ENCODE data around the gene PIKFYVE. TPM values are rescaled to one million over a fixed set of nuclear protein-coding genes. Genes with fewer than 3 reads are reported as not detected.
A peak's percentile ranks its signal among the peaks of the same experiment; 100 is the strongest.

The PIKFYVE gene
- total RNA-seq, 4 donors from 2014 or later = 10.5 to 25.7 (median 12.5) TPM

GRCh38 chr2:208407667-208408066 lies 141.6 kb downstream of the PIKFYVE start:
- peaks cover 0 to 83% (median 5%) of the 10 kb centered on the region in 4 donors for H3K27me3 ChIP-seq
- intact Hi-C loops (cut with DNase I) = no loop called here
- no peaks in the 10 kb centered on the region for H3K9me3 ChIP-seq
- H3K27ac ChIP-seq = no peak overlapping the region
- H3K4me3 ChIP-seq = no peak overlapping the region
- no peaks in the 10 kb centered on the region for H3K36me3 ChIP-seq
- peaks cover 6 to 15% (median 10%) of the 10 kb centered on the region in 3 donors for H3K4me1 ChIP-seq
- TF ChIP-seq POLR2A (IDR thresholded peaks at IDR 0.05) (no peak), CTCF (IDR thresholded peaks at IDR 0.05) (peak in 3 of 6 experiments; percentile 8 to 38 (median 22))
- DNase-seq = no peak
- 5 to 13% methylated on average over 9 of the region's 9 CpGs for WGBS, 2 donors

Other genes starting within 250 kb of the PIKFYVE start
- 10 to 100 TPM in 1 of 4 donors, 1 to 10 TPM in 3; 3.7 to 19.3 (median 6.7) TPM for gene PLEKHM3, start 240.7 kb upstream of the PIKFYVE start, total RNA-seq
- not detected for gene CRYGD, start 141.7 kb upstream of the PIKFYVE start, total RNA-seq
- not detected for gene CRYGC, start 136.4 kb upstream of the PIKFYVE start, total RNA-seq
- gene CRYGB, start 120.1 kb upstream of the PIKFYVE start, total RNA-seq = not detected
- gene CRYGA, start 102.7 kb upstream of the PIKFYVE start, total RNA-seq = not detected
- not detected for gene C2orf80, start 76.2 kb upstream of the PIKFYVE start, total RNA-seq
- gene IDH1, start 11.2 kb upstream of the PIKFYVE start, total RNA-seq = 100 to 1,000 TPM; 108 to 223 (median 142) TPM
- not detected for gene PTH2R, start 140.5 kb downstream of the PIKFYVE start, total RNA-seq